GM23338 (cell line): ENCODE results near the gene FABP1. TPM values are rescaled to one million over a fixed set of nuclear protein-coding genes. Genes with fewer than 3 reads are reported as not detected.

Experiments used
- ATAC-seq: fragments of 200-7000 bp; cut with Tn5 transposase; 3 replicates; pipeline ENCODE4 v1.9.1; 2020
- DNase-seq: peaks from one replicate; pipeline ENCODE4 v3.0.0-alpha.2; 2015; ENCODE audit warnings: low spot score
- H2AFZ ChIP-seq: fragments of 200-600 bp; sonication (generic); 2 replicates; pipeline ENCODE4 v1.8.0; 2016; ENCODE audit warnings: antibody characterized with exemption, mild to moderate bottlenecking, moderate library complexity
- H3F3A ChIP-seq: fragments of 200-600 bp; sonication (generic); replicated peaks from 2 replicates; pipeline ENCODE4 v1.8.0; 2017; ENCODE audit warnings: antibody characterized with exemption, mixed run types, low read depth
- H3K27ac ChIP-seq: fragments of 200-600 bp; sonication (generic); 2 replicates; pipeline ENCODE4 v1.6.1; 2016; ENCODE audit warnings: low read depth
- H3K27me3 ChIP-seq: fragments of 200-600 bp; sonication (generic); 2 replicates; pipeline ENCODE4 v1.8.0; 2016; ENCODE audit warnings: mild to moderate bottlenecking, mixed run types, moderate library complexity; ENCODE audit not compliant: insufficient read depth
- H3K36me3 ChIP-seq: fragments of 200-600 bp; sonication (generic); 2 replicates; pipeline ENCODE4 v1.8.0; 2016; ENCODE audit warnings: mild to moderate bottlenecking; ENCODE audit not compliant: insufficient read depth
- H3K4me1 ChIP-seq: fragments of 200-600 bp; sonication (generic); 2 replicates; pipeline ENCODE4 v1.8.0; 2016; ENCODE audit warnings: mild to moderate bottlenecking, moderate library complexity; ENCODE audit not compliant: insufficient read depth
- H3K4me2 ChIP-seq: fragments of 200-600 bp; sonication (generic); 2 replicates; pipeline ENCODE4 v1.7.1; 2017; ENCODE audit warnings: mixed run types
- H3K4me3 ChIP-seq: fragments of 200-600 bp; sonication (generic); 2 replicates; pipeline ENCODE4 v1.6.1; 2016; ENCODE audit warnings: mixed run types
- H3K79me2 ChIP-seq: fragments of 200-600 bp; sonication (generic); replicated peaks from 2 replicates; pipeline ENCODE4 v1.8.0; 2017; ENCODE audit warnings: mild to moderate bottlenecking; ENCODE audit not compliant: insufficient read depth
- H3K9me2 ChIP-seq: fragments of 200-600 bp; sonication (generic); 2 replicates; pipeline ENCODE4 v1.8.0; 2017; ENCODE audit not compliant: insufficient read depth
- H4K20me1 ChIP-seq: fragments of 200-600 bp; sonication (generic); replicated peaks from 2 replicates; pipeline ENCODE4 v1.8.0; 2017; ENCODE audit warnings: mild to moderate bottlenecking; ENCODE audit not compliant: insufficient read depth
- H3K27ac Mint-ChIP-seq: 2 replicates; pipeline ENCODE4 v1.8.0; 2020; ENCODE audit warnings: inconsistent platforms, mild to moderate bottlenecking, moderate library complexity, mixed read lengths
- H3K27me3 Mint-ChIP-seq: 3 replicates; pipeline ENCODE4 v1.8.0; 2022; ENCODE audit warnings: low read depth, mild to moderate bottlenecking, moderate library complexity, mixed read lengths, inconsistent platforms; ENCODE audit not compliant: insufficient read depth, poor library complexity
- H3K36me3 Mint-ChIP-seq: 3 replicates; pipeline ENCODE4 v1.8.0; 2021; ENCODE audit warnings: low read depth, mild to moderate bottlenecking, inconsistent platforms, moderate library complexity, mixed read lengths
- H3K4me1 Mint-ChIP-seq: 3 replicates; pipeline ENCODE4 v1.8.0; 2020; ENCODE audit warnings: mild to moderate bottlenecking, inconsistent platforms, mixed read lengths
- H3K4me3 Mint-ChIP-seq: 3 replicates; pipeline ENCODE4 v1.8.0; 2021; ENCODE audit warnings: moderate library complexity, mild to moderate bottlenecking, inconsistent platforms, mixed read lengths
- H3K9me3 Mint-ChIP-seq: 3 replicates; pipeline ENCODE4 v1.8.0; 2020; ENCODE audit warnings: moderate library complexity, mild to moderate bottlenecking, inconsistent platforms, mixed read lengths
- CREB1 ChIP-seq: fragments of 250-450 bp; sonication (Bioruptor Pico); IDR thresholded peaks from 2 replicates; pipeline ENCODE4 v1.5.0; 2020; ENCODE audit warnings: low read depth, mild to moderate bottlenecking, moderate library complexity
- EZH2 ChIP-seq: fragments of 200-600 bp; sonication (generic); IDR thresholded peaks from one replicate; pipeline ENCODE4 v1.8.0; 2017; ENCODE audit warnings: antibody characterized with exemption, mild to moderate bottlenecking, low read depth; ENCODE audit not compliant: unreplicated experiment
- EZH2phosphoT487 ChIP-seq: fragments of 200-600 bp; sonication (generic); IDR thresholded peaks from one replicate; pipeline ENCODE4 v1.8.1; 2018; ENCODE audit warnings: antibody characterized with exemption; ENCODE audit not compliant: unreplicated experiment
- JUNB ChIP-seq: IDR thresholded peaks from one replicate; pipeline ENCODE4 v1.6.1; 2016; ENCODE audit warnings: antibody characterized with exemption; ENCODE audit not compliant: unreplicated experiment
- NANOG ChIP-seq: IDR thresholded peaks from 2 replicates; pipeline ENCODE4 v1.6.1; 2016; ENCODE audit warnings: antibody characterized with exemption, borderline replicate concordance
- POLR2AphosphoS5 ChIP-seq: IDR thresholded peaks from 2 replicates; pipeline ENCODE4 v1.6.1; 2016; ENCODE audit warnings: antibody characterized with exemption, low read depth
- STAT1 ChIP-seq: IDR thresholded peaks from one replicate; pipeline ENCODE4 v1.6.1; 2016; ENCODE audit warnings: antibody characterized with exemption; ENCODE audit not compliant: unreplicated experiment
- ZNF114 ChIP-seq: fragments of 250-450 bp; sonication (Bioruptor Pico); IDR thresholded peaks from 2 replicates; pipeline ENCODE4 v1.5.0; 2020; ENCODE audit warnings: mild to moderate bottlenecking, moderate library complexity
- ZNF331 ChIP-seq: fragments of 250-450 bp; sonication (Bioruptor Pico); IDR thresholded peaks from 2 replicates; pipeline ENCODE4 v1.5.0; 2020; ENCODE audit warnings: low read depth, mild to moderate bottlenecking, moderate library complexity
- polyA plus RNA-seq: library from polyadenylated mRNA; unstranded; fragments of >200 nt; fragmentation: Nextera tagmentation; extraction: Ambion mirVana; gene quantifications from 2 replicates; pipeline ENCODE4 v1.2.1, GENCODE V29; 2016
- total RNA-seq: library from RNA; depleted of rRNA; stranded (reverse); fragments of >200 nt; shearing (Covaris generic); gene quantifications from 2 replicates; pipeline ENCODE4 v1.2.3, GENCODE V29; 2014
- TF ChIP-seq, protein P1 (sequence below): IDR thresholded peaks from one replicate; pipeline ENCODE4 v1.6.1; 2018; ENCODE audit warnings: antibody characterized with exemption; ENCODE audit not compliant: unreplicated experiment
- TF ChIP-seq, protein P2 (sequence below): fragments of 250-450 bp; sonication (Bioruptor Pico); IDR thresholded peaks from 2 replicates; pipeline ENCODE4 v1.5.0; 2020; ENCODE audit warnings: mild to moderate bottlenecking, moderate library complexity
- TF ChIP-seq, protein P3 (sequence below): IDR thresholded peaks from 2 replicates; pipeline ENCODE4 v1.6.1; 2016; ENCODE audit warnings: antibody characterized with exemption
- TF ChIP-seq, protein P4 (sequence below), 2 experiments: fragments of 200-600 bp in 1 of 2; sonication (generic) in 1 of 2; conservative IDR thresholded peaks; 2 replicates each; pipeline versions ENCODE4 v1.5.1 to v1.6.1; 2016 to 2017; ENCODE audit warnings: antibody characterized with exemption in 2 of 2, low read depth in 2 of 2, mild to moderate bottlenecking in 2 of 2, moderate library complexity in 1 of 2

The FABP1 gene
- total and polyA plus RNA-seq, 2 experiments from 2014 or later, result not detected

DNA sequence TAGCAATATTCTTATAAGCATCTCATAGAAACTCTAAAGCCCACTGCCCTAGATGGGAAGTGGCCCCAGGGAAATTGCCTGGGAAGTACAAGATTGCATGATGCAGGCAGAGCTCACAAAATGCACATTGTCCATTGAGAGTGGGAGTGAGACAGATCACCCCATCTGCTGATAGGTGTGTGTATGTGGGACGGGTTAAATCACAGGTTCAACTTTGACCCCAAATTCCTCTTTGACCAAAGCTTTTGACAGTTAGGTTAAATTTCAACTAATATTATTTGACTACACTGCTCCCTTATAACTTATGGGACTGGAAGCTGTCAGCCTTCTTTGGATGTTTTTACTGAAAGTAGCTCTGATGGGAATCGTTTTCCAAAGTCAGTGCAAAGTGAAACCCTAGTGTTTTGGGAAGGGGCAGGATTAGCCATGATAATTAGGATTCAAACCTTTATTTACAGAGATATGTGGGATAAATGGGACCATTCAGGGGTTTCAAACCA is 11.4 kb upstream of the FABP1 start:
- Histone ChIP-seq H3K36me3 (no peaks in the 10 kb centered on the region), H3K9me2 (no peaks in the 10 kb centered on the region), H2AFZ (no peak overlapping the region), H3K4me3 (no peak overlapping the region), H3K4me2 (no peak overlapping the region), H3K27me3 (no peaks in the 10 kb centered on the region), H3F3A (no peaks in the 10 kb centered on the region), H3K79me2 (no peaks in the 10 kb centered on the region), H4K20me1 (no peaks in the 10 kb centered on the region), H3K4me1 (no peaks in the 10 kb centered on the region), H3K27ac (no peak overlapping the region)
- Mint-ChIP-seq H3K27me3 (peaks cover 2% of the 10 kb centered on the region), H3K36me3 (no peaks in the 10 kb centered on the region), H3K4me1 (no peaks in the 10 kb centered on the region), H3K9me3 (no peaks in the 10 kb centered on the region; the same call in 2 of the 3 replicates), H3K4me3 (no peak overlapping the region), H3K27ac (no peak overlapping the region)
- no peak for ATAC-seq
- TF ChIP-seq, protein P1, sequence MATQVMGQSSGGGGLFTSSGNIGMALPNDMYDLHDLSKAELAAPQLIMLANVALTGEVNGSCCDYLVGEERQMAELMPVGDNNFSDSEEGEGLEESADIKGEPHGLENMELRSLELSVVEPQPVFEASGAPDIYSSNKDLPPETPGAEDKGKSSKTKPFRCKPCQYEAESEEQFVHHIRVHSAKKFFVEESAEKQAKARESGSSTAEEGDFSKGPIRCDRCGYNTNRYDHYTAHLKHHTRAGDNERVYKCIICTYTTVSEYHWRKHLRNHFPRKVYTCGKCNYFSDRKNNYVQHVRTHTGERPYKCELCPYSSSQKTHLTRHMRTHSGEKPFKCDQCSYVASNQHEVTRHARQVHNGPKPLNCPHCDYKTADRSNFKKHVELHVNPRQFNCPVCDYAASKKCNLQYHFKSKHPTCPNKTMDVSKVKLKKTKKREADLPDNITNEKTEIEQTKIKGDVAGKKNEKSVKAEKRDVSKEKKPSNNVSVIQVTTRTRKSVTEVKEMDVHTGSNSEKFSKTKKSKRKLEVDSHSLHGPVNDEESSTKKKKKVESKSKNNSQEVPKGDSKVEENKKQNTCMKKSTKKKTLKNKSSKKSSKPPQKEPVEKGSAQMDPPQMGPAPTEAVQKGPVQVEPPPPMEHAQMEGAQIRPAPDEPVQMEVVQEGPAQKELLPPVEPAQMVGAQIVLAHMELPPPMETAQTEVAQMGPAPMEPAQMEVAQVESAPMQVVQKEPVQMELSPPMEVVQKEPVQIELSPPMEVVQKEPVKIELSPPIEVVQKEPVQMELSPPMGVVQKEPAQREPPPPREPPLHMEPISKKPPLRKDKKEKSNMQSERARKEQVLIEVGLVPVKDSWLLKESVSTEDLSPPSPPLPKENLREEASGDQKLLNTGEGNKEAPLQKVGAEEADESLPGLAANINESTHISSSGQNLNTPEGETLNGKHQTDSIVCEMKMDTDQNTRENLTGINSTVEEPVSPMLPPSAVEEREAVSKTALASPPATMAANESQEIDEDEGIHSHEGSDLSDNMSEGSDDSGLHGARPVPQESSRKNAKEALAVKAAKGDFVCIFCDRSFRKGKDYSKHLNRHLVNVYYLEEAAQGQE, result no peak
- no peak for TF ChIP-seq CREB1 (CRISPR knock-in tag)
- TF ChIP-seq, protein P2, sequence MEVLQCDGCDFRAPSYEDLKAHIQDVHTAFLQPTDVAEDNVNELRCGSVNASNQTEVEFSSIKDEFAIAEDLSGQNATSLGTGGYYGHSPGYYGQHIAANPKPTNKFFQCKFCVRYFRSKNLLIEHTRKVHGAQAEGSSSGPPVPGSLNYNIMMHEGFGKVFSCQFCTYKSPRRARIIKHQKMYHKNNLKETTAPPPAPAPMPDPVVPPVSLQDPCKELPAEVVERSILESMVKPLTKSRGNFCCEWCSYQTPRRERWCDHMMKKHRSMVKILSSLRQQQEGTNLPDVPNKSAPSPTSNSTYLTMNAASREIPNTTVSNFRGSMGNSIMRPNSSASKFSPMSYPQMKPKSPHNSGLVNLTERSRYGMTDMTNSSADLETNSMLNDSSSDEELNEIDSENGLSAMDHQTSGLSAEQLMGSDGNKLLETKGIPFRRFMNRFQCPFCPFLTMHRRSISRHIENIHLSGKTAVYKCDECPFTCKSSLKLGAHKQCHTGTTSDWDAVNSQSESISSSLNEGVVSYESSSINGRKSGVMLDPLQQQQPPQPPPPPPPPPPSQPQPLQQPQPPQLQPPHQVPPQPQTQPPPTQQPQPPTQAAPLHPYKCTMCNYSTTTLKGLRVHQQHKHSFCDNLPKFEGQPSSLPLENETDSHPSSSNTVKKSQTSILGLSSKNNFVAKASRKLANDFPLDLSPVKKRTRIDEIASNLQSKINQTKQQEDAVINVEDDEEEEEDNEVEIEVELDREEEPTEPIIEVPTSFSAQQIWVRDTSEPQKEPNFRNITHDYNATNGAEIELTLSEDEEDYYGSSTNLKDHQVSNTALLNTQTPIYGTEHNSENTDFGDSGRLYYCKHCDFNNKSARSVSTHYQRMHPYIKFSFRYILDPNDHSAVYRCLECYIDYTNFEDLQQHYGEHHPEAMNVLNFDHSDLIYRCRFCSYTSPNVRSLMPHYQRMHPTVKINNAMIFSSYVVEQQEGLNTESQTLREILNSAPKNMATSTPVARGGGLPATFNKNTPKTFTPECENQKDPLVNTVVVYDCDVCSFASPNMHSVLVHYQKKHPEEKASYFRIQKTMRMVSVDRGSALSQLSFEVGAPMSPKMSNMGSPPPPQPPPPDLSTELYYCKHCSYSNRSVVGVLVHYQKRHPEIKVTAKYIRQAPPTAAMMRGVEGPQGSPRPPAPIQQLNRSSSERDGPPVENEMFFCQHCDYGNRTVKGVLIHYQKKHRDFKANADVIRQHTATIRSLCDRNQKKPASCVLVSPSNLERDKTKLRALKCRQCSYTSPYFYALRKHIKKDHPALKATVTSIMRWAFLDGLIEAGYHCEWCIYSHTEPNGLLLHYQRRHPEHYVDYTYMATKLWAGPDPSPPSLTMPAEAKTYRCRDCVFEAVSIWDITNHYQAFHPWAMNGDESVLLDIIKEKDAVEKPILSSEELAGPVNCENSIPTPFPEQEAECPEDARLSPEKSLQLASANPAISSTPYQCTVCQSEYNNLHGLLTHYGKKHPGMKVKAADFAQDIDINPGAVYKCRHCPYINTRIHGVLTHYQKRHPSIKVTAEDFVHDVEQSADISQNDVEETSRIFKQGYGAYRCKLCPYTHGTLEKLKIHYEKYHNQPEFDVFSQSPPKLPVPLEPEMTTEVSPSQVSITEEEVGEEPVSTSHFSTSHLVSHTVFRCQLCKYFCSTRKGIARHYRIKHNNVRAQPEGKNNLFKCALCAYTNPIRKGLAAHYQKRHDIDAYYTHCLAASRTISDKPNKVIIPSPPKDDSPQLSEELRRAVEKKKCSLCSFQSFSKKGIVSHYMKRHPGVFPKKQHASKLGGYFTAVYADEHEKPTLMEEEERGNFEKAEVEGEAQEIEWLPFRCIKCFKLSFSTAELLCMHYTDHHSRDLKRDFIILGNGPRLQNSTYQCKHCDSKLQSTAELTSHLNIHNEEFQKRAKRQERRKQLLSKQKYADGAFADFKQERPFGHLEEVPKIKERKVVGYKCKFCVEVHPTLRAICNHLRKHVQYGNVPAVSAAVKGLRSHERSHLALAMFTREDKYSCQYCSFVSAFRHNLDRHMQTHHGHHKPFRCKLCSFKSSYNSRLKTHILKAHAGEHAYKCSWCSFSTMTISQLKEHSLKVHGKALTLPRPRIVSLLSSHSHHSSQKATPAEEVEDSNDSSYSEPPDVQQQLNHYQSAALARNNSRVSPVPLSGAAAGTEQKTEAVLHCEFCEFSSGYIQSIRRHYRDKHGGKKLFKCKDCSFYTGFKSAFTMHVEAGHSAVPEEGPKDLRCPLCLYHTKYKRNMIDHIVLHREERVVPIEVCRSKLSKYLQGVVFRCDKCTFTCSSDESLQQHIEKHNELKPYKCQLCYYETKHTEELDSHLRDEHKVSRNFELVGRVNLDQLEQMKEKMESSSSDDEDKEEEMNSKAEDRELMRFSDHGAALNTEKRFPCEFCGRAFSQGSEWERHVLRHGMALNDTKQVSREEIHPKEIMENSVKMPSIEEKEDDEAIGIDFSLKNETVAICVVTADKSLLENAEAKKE (CRISPR knock-in tag), result no peak
- no peak for TF ChIP-seq EZH2
- no peak for TF ChIP-seq ZNF114
- no peak for TF ChIP-seq NANOG
- no peak for TF ChIP-seq ZNF331 (CRISPR knock-in tag)
- TF ChIP-seq, protein P3, sequence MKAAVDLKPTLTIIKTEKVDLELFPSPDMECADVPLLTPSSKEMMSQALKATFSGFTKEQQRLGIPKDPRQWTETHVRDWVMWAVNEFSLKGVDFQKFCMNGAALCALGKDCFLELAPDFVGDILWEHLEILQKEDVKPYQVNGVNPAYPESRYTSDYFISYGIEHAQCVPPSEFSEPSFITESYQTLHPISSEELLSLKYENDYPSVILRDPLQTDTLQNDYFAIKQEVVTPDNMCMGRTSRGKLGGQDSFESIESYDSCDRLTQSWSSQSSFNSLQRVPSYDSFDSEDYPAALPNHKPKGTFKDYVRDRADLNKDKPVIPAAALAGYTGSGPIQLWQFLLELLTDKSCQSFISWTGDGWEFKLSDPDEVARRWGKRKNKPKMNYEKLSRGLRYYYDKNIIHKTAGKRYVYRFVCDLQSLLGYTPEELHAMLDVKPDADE, result no peak
- TF ChIP-seq EZH2phosphoT487, result no peak
- no peak for TF ChIP-seq JUNB
- TF ChIP-seq STAT1, result no peak
- TF ChIP-seq, protein P4, sequence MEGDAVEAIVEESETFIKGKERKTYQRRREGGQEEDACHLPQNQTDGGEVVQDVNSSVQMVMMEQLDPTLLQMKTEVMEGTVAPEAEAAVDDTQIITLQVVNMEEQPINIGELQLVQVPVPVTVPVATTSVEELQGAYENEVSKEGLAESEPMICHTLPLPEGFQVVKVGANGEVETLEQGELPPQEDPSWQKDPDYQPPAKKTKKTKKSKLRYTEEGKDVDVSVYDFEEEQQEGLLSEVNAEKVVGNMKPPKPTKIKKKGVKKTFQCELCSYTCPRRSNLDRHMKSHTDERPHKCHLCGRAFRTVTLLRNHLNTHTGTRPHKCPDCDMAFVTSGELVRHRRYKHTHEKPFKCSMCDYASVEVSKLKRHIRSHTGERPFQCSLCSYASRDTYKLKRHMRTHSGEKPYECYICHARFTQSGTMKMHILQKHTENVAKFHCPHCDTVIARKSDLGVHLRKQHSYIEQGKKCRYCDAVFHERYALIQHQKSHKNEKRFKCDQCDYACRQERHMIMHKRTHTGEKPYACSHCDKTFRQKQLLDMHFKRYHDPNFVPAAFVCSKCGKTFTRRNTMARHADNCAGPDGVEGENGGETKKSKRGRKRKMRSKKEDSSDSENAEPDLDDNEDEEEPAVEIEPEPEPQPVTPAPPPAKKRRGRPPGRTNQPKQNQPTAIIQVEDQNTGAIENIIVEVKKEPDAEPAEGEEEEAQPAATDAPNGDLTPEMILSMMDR (conservative IDR thresholded peaks at IDR 0.05; ENCODE audit: low read depth in 2 of 2), result no peak
- no peak for TF ChIP-seq POLR2AphosphoS5
- no peak for DNase-seq
